OCI-LY3 (cell line): Measurements from ENCODE around the gene CACNA2D3.

Experiments
- H2AFZ ChIP-seq: fragments of 200-600, 300-600 bp; shearing (Covaris generic); 2 replicates; pipeline ENCODE4 v1.6.0; 2014; ENCODE audit warnings: antibody characterized with exemption, low read depth, low read length
- H3K27ac ChIP-seq: fragments of 200-600, 300-600 bp; sonication (generic); 2 replicates; pipeline ENCODE4 v1.5.1; 2014; ENCODE audit warnings: mild to moderate bottlenecking, low read length, moderate library complexity, mixed read lengths
- H3K27me3 ChIP-seq: fragments of 200-600, 300-600 bp; sonication (generic); 2 replicates; pipeline ENCODE4 v1.6.1; 2014; ENCODE audit warnings: low read depth, low read length, mixed read lengths
- H3K36me3 ChIP-seq: fragments of 200-600, 300-600 bp; sonication (generic); replicated peaks from 2 replicates; pipeline ENCODE3; 2014; ENCODE audit warnings: low read depth, low read length, mixed read lengths
- H3K4me1 ChIP-seq: fragments of 300-600, 200-600 bp; sonication (generic); 2 replicates; pipeline ENCODE4 v1.6.1; 2014; ENCODE audit warnings: low read length, mixed read lengths
- H3K4me2 ChIP-seq: fragments of 200-600, 300-600 bp; sonication (generic); 2 replicates; pipeline ENCODE4 v1.6.1; 2014; ENCODE audit warnings: low read length, mixed read lengths
- H3K4me3 ChIP-seq: fragments of 300-600, 200-600 bp; sonication (generic); 2 replicates; pipeline ENCODE4 v1.5.1; 2014; ENCODE audit warnings: antibody characterized with exemption, mild to moderate bottlenecking, low read length, moderate library complexity
- H3K79me2 ChIP-seq: fragments of 300-600, 200-600 bp; shearing (Covaris generic); 2 replicates; pipeline ENCODE4 v1.6.1; 2014; ENCODE audit warnings: mild to moderate bottlenecking, low read length, mixed read lengths
- H3K9ac ChIP-seq: fragments of 300-600, 200-600 bp; shearing (Covaris generic); 2 replicates; pipeline ENCODE4 v1.6.0; 2014; ENCODE audit warnings: mild to moderate bottlenecking, low read length, moderate library complexity
- H3K9me3 ChIP-seq: fragments of 200-600, 300-600 bp; shearing (Covaris generic); 2 replicates; pipeline ENCODE4 v1.6.1; 2014; ENCODE audit warnings: low read length, mixed read lengths; ENCODE audit not compliant: insufficient read depth
- H4K20me1 ChIP-seq: fragments of 200-600, 300-600 bp; sonication (generic); 2 replicates; pipeline ENCODE4 v1.6.1; 2016; ENCODE audit warnings: low read length, mixed read lengths; ENCODE audit not compliant: insufficient read depth
- CTCF ChIP-seq: fragments of 200-600, 300-600 bp; sonication (generic); IDR thresholded peaks from 2 replicates; pipeline ENCODE4 v1.5.1; 2014; ENCODE audit warnings: antibody characterized with exemption, low read length, low read depth
- EZH2phosphoT487 ChIP-seq: fragments of 200-600 bp; shearing (Covaris generic); IDR thresholded peaks from 2 replicates; pipeline ENCODE4 v1.6.1; 2018; ENCODE audit warnings: antibody characterized with exemption, mixed run types, low read depth

CACNA2D3 gene

GRCh38 chr3:54083921-54084320 lies 38.4 kb upstream of the CACNA2D3 start:
- no peaks in the 10 kb centered on the region for H3K4me1 ChIP-seq
- no peaks in the 10 kb centered on the region; the same call in 1 of the 2 replicates for H3K9me3 ChIP-seq
- TF ChIP-seq EZH2phosphoT487 (no peak), CTCF (no peak)
- H3K4me2 ChIP-seq: no peak overlapping the region
- no peak overlapping the region for H2AFZ ChIP-seq
- H3K79me2 ChIP-seq: no peaks in the 10 kb centered on the region
- no peaks in the 10 kb centered on the region for H4K20me1 ChIP-seq
- no peak overlapping the region for H3K4me3 ChIP-seq
- H3K27me3 ChIP-seq: peaks cover 33% of the 10 kb centered on the region
- H3K27ac ChIP-seq: no peak overlapping the region
- H3K9ac ChIP-seq: no peak overlapping the region
- H3K36me3 ChIP-seq: no peaks in the 10 kb centered on the region

GRCh38 chr3:54085936-54086335 lies 36.4 kb upstream of the CACNA2D3 start:
- H3K27ac ChIP-seq: no peak overlapping the region
- TF ChIP-seq CTCF (no peak), EZH2phosphoT487 (no peak)

GRCh38 chr3:54086652-54087405 lies 35.5 kb upstream of the CACNA2D3 start:
- no peak overlapping the region for H3K4me3 ChIP-seq
- no peak overlapping the region for H3K9ac ChIP-seq
- no peak overlapping the region for H3K27ac ChIP-seq
- no peaks in the 10 kb centered on the region for H3K79me2 ChIP-seq
- H3K36me3 ChIP-seq: no peaks in the 10 kb centered on the region
- no peak for TF ChIP-seq CTCF
- no peaks in the 10 kb centered on the region for H4K20me1 ChIP-seq
- H3K9me3 ChIP-seq: no peaks in the 10 kb centered on the region
- H3K27me3 ChIP-seq: peaks cover 22% of the 10 kb centered on the region
- no peak overlapping the region for H2AFZ ChIP-seq
- no peak overlapping the region for H3K4me2 ChIP-seq
- H3K4me1 ChIP-seq: no peaks in the 10 kb centered on the region

More at GRCh38 chr3:54085936-54086335, 36.4 kb upstream of the CACNA2D3 start:
- Histone ChIP-seq H2AFZ (no peak overlapping the region), H3K79me2 (no peaks in the 10 kb centered on the region), H3K9me3 (no peaks in the 10 kb centered on the region), H3K9ac (no peak overlapping the region), H3K4me1 (no peaks in the 10 kb centered on the region), H3K4me3 (no peak overlapping the region), H3K4me2 (no peak overlapping the region), H4K20me1 (no peaks in the 10 kb centered on the region), H3K27me3 (peaks cover 22% of the 10 kb centered on the region), H3K36me3 (no peaks in the 10 kb centered on the region)

- Histone ChIP-seq H2AFZ (no peak overlapping the region), H3K36me3 (no peaks in the 10 kb centered on the region), H3K4me2 (no peak overlapping the region), H3K27me3 (peaks cover 22% of the 10 kb centered on the region), H3K9me3 (no peaks in the 10 kb centered on the region), H3K9ac (no peak overlapping the region), H3K4me3 (no peak overlapping the region), H4K20me1 (no peaks in the 10 kb centered on the region), H3K79me2 (no peaks in the 10 kb centered on the region), H3K27ac (no peak overlapping the region), H3K4me1 (no peaks in the 10 kb centered on the region)
- TF ChIP-seq EZH2phosphoT487: no peak
- TF ChIP-seq CTCF: no peak
Measured at GRCh38 chr3:54087581-54088410, 34.6 kb upstream of the CACNA2D3 start.
